Activated CD4-positive, CD25-positive, alpha-beta regulatory T cell treated with anti-CD3 and anti-CD28 coated beads, Interleukin-2, amount 50 U/mL, for 16 hours (primary cell): Measurements from ENCODE around the gene CBX4.

Source experiments
- DNase-seq: peaks from one replicate; pipeline ENCODE4 v3.0.0-alpha.2; 2020; ENCODE audit warnings: low read depth, low spot score

Gene CBX4

DNA sequence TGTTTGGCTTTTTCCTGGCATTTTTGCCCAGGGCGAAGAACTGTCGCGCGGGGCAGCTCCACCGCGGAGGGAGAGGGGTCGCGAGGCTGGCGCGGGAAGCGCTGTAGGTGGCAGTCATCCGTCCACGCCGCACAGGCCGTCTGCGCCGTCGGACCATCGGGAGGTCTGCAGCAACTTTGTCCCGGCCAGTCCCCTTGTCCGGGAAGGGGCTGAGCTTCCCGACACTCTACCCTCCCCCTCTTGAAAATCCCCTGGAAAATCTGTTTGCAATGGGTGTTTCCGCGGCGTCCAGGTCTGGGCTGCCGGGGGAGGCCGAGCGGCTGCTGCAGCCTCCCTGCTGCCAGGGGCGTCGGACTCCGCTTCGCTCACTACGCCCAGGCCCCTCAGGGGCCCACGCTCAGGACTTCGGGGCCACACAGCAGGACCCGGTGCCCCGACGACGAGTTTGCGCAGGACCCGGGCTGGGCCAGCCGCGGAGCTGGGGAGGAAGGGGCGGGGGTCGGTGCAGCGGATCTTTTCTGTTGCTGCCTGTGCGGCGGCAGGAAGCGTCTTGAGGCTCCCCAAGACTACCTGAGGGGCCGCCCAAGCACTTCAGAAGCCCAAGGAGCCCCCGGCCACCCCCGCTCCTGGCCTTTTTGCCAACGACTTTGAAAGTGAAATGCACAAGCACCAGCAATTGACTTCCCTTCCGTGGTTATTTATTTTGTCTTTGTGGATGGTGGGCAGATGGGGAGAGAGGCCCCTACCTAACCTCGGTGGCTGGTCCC, 2.3 kb upstream of the CBX4 start:
- no peak for DNase-seq

DNA sequence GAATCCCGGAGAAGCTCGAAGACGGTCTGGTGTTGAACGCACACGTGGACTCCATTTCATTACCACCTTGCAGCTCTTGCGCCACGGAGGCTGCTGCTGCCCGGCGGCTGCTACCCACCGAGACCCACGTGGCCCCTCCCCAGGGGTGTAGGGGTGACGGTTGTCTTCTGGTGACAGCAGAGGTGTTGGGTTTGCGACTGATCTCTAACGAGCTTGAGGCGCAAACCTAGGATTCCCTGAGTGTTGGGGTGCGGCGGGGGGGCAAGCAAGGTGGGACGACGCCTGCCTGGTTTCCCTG, 1.7 kb upstream of the CBX4 start:
- no peak for DNase-seq

DNA sequence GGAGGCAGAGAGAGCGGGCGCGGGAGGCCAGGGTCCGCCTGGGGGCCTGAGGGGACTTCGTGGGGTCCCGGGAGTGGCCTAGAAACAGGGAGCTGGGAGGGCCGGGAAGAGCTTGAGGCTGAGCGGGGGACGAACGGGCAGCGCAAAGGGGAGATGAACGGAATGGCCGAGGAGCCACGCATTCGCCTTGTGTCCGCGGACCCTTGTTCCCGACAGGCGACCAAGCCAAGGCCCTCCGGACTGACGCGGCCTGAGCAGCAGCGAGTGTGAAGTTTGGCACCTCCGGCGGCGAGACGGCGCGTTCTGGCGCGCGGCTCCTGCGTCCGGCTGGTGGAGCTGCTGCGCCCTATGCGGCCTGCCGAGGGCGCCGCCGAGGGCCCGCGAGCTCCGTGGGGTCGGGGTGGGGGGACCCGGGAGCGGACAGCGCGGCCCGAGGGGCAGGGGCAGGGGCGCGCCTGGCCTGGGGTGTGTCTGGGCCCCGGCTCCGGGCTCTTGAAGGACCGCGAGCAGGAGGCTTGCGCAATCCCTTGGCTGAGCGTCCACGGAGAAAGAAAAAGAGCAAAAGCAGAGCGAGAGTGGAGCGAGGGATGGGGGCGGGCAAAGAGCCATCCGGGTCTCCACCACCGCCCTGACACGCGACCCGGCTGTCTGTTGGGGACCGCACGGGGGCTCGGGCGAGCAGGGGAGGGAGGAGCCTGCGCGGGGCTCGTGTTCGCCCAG, 1.2 kb upstream of the CBX4 start:
- DNase-seq = no peak

GRCh38 chr17:79838522-79839274, 542 bp downstream of the CBX4 start:
- no peak for DNase-seq

- no peak for DNase-seq
These were observed 1.2 kb downstream of the CBX4 start for GRCh38 chr17:79837888-79838521.

GRCh38 chr17:79836972-79837887, 2.0 kb downstream of the CBX4 start:
- DNase-seq = no peak

DNA sequence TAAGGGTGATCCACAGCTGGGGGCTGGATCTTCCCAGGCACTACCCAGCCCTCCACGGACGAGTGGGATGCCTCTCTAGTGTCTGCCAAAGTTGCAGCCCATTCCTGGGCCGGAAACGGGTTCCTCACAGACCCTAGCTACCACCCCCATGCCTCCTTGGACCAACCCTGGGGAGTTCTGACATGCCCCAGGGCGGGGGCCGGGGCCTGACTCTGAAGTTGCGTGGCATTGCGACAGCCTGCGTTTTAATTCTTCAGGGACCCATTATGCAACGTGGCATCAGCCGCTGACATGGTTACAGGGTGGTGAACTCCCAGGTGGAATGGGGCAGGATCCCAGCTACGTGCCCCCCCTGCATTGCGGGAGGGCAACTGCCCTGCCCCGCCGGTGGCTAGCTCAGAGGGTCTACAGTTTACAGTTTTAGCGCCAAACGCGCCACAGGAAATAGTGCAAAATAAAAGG, 2.7 kb downstream of the CBX4 start:
- DNase-seq = no peak

- DNase-seq = no peak
These were observed 3.2 kb downstream of the CBX4 start for GRCh38 chr17:79835953-79836509.

- no peak for DNase-seq
These were observed 3.8 kb downstream of the CBX4 start for GRCh38 chr17:79835470-79835899.

- no peak for DNase-seq
These were observed 4.4 kb downstream of the CBX4 start for GRCh38 chr17:79834565-79835469.

DNA sequence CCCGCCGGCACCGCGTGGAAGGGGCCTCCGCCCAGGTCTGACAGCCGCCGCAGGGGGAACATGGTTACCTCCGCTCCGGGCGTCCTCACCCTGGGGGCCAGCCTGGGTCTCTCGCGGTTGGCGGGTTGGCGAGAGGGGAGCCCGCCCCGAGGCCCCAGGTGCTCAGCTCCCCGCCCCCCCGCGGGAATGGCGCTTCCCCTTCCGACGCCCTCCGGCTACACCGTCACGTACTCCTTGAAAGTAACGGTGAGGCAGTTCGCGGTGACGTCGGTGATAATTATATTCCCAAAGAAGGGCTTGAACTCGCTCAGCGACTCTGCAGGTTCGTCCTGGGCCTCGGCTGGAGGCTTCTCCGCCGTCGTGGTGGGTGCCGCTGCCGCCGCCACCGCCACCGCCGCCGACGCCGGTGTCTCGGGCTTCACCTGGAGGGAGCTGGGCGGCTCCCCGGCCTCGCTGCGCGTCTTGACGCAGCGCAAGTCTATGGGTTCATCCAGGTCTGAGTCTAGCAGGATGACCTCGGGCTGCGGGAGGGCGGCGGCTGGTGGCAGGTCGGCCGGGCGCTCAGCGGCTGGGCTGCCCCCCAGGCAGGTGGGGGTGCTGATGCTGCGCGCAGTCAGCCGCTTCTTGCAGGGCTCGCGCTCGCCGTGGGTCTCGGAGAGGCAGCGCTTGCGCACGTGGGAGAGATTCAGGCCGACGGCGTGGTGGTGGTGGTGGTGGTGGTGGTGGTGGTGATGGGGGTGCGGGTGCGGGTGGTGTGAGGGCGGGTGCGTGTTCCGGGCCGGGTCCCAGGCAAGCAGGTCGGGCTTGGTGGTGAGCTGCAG, 5.3 kb downstream of the CBX4 start:
- no peak for DNase-seq

DNA sequence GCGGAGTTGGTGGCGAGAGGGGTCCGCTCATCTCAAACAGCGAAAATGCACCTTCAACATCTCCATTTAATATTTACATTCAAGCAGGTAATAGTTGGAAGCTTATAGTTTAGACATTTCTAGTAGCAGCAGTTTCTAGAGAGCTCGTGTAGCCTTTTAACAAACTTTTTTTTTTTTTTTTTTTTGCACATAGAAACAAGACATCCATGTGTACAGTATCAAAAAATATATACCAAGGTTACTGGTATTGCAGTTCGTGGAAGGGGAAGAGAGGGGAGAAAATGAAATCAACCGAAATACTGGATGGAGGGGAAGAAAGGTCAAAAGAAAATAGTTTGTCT, 6.2 kb downstream of the CBX4 start:
- no peak for DNase-seq

DNA sequence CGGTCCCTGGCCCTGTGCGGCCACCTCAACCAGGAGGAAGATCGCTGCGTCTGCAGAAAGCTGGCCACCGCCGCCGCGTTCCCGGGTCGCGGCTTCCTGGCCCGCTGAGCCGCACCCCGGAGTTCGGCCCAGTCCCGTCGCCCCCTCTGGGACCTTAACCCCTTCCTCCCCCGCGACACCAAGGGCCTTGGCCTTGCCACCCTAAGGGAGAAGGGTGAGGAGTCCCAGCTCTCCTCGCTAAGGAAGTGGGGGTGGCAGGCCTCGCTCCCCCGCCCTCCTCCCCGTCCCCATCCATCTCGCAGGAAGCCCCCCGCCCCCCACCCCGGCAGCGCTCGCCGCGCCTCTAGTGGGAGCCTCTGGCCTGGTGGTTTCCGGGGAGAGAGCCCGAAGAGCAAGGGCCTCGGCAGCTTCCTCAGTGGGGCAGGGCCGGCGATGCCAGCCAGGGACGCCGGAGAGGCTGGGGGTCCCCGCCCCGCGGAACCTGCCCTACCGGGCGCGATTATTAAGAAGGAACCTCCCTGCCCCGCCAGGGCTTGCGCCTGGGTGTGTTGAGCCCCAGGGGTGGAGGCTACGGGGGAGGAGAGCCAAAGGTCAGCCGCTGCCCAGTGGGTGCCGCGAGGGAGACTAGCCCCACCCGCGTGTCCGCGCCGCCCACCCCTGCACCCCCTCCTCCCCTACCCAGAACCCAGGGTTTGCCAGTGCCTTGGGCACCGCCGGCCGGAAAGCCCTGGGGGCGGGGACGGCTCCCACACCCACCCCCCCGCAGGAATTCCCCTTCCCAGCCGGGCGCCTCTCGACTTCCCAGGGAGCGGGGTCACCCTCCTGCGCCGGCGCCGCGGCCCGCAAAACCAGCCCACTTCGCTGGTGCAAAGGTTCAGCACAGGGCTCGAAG, 6.8 kb downstream of the CBX4 start:
- no peak for DNase-seq

- no peak for DNase-seq
These were observed 7.7 kb downstream of the CBX4 start for GRCh38 chr17:79831265-79832217.

- no peak for DNase-seq
These were observed 8.4 kb downstream of the CBX4 start for GRCh38 chr17:79830763-79831264.

DNA sequence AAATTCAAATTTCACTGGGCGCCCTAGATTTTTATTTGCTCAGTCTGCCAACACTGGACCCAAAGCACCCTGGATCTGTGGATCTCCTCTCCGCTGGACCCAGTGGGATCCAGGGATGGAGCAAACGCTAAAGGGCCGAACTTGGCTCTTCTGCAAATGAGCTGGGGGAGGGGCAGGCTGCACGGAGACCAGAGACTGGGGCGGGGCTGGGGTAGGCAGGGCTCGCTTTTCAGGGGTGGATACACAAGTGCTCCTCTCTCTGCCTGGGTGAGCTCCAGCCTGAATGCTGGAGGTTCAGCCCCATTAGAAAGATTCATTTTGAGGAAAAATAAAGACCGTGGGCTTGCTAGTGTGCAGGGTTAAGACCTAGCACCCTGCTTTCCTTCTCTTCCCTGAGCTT, 8.9 kb downstream of the CBX4 start:
- no peak for DNase-seq

DNA sequence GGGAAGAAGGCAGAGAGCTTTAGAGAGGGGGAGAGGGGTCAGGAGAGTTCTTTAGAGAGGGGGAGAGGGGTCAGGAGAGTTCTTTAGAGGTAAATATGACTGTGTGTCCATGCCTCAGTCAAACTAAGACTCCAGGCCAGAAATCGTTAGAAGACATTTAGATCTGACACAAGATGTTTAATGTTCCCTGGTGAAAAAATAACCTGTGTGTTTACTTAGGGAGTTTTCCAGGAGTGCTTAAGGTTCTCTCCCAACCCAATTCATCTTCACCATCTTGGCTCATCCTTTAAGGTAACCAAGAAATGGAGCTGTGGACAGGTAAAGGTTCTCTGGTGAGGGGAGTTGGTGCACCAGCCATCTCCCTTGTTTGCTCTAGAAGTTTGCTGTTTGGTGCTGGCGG, 9.8 kb downstream of the CBX4 start:
- no peak for DNase-seq
